Measurements from ENCODE around the gene RAB2B.
A peak's percentile ranks its signal among the peaks of the same experiment; 100 is the strongest.

RAB2B gene

GRCh38 chr14:21437063-21437901 is 39.5 kb downstream of the RAB2B start:
- Histone ChIP-seq H3K27ac (replicated peaks) (peak overlapping the region; percentile 66), H3K4me3 (replicated peaks; ENCODE audit: insufficient read depth, low read length) (peak overlapping the region; percentile 98), H3K27me3 (ENCODE audit: insufficient read depth, poor library complexity, severe bottlenecking) (no peaks in the 10 kb centered on the region)
- DNase-seq (ENCODE audit: low read depth in 1 of 2, low spot score in 1 of 2), result peak; percentile 93 to 99
- peak; percentile 95 for TF ChIP-seq POLR2AphosphoS5 (IDR thresholded peaks at IDR 0.05; ENCODE audit: low read depth)
- TF ChIP-seq GABPA (IDR thresholded peaks at IDR 0.05; ENCODE audit: low read depth), result peak; percentile 31; the same call in 1 of the 2 replicates
- no peak for TF ChIP-seq SPI1 (IDR thresholded peaks at IDR 0.05; ENCODE audit: borderline replicate concordance, low read depth)
- TF ChIP-seq, protein P1, sequence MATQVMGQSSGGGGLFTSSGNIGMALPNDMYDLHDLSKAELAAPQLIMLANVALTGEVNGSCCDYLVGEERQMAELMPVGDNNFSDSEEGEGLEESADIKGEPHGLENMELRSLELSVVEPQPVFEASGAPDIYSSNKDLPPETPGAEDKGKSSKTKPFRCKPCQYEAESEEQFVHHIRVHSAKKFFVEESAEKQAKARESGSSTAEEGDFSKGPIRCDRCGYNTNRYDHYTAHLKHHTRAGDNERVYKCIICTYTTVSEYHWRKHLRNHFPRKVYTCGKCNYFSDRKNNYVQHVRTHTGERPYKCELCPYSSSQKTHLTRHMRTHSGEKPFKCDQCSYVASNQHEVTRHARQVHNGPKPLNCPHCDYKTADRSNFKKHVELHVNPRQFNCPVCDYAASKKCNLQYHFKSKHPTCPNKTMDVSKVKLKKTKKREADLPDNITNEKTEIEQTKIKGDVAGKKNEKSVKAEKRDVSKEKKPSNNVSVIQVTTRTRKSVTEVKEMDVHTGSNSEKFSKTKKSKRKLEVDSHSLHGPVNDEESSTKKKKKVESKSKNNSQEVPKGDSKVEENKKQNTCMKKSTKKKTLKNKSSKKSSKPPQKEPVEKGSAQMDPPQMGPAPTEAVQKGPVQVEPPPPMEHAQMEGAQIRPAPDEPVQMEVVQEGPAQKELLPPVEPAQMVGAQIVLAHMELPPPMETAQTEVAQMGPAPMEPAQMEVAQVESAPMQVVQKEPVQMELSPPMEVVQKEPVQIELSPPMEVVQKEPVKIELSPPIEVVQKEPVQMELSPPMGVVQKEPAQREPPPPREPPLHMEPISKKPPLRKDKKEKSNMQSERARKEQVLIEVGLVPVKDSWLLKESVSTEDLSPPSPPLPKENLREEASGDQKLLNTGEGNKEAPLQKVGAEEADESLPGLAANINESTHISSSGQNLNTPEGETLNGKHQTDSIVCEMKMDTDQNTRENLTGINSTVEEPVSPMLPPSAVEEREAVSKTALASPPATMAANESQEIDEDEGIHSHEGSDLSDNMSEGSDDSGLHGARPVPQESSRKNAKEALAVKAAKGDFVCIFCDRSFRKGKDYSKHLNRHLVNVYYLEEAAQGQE (IDR thresholded peaks at IDR 0.05; ENCODE audit: insufficient replicate concordance, low read depth), result no peak

- TF ChIP-seq GABPA (IDR thresholded peaks at IDR 0.05; ENCODE audit: low read depth) (no peak), POLR2AphosphoS5 (IDR thresholded peaks at IDR 0.05; ENCODE audit: low read depth) (no peak), SPI1 (IDR thresholded peaks at IDR 0.05; ENCODE audit: borderline replicate concordance, low read depth) (peak; percentile 47; the same call in 1 of the 2 replicates), CTCF (IDR thresholded peaks at IDR 0.05; ENCODE audit: insufficient read depth, low read length) (no peak)
- TF ChIP-seq, protein P1 (IDR thresholded peaks at IDR 0.05; ENCODE audit: insufficient replicate concordance, low read depth), result no peak
- no peak for DNase-seq (ENCODE audit: low read depth in 1 of 2, low spot score in 1 of 2)
- H3K27me3 ChIP-seq (ENCODE audit: insufficient read depth, poor library complexity, severe bottlenecking), result no peaks in the 10 kb centered on the region
- H3K27ac ChIP-seq (replicated peaks), result peak overlapping the region; percentile 66
- H3K4me3 ChIP-seq (replicated peaks; ENCODE audit: insufficient read depth, low read length), result peak overlapping the region; percentile 98
Observed at GRCh38 chr14:21436567-21437062, 40.1 kb downstream of the RAB2B start.

- Histone ChIP-seq H3K4me3 (replicated peaks; ENCODE audit: insufficient read depth, low read length) (no peak overlapping the region), H3K27ac (replicated peaks) (no peak overlapping the region), H3K27me3 (ENCODE audit: insufficient read depth, poor library complexity, severe bottlenecking) (no peaks in the 10 kb centered on the region)
- TF ChIP-seq, protein P1 (IDR thresholded peaks at IDR 0.05; ENCODE audit: insufficient replicate concordance, low read depth), result no peak
- no peak for TF ChIP-seq CTCF (IDR thresholded peaks at IDR 0.05; ENCODE audit: insufficient read depth, low read length)
- no peak for TF ChIP-seq GABPA (IDR thresholded peaks at IDR 0.05; ENCODE audit: low read depth)
- DNase-seq (ENCODE audit: low read depth in 1 of 2, low spot score in 1 of 2), result no peak
Observed at GRCh38 chr14:21431126-21431525, 45.6 kb downstream of the RAB2B start.

Data from HL-60 (cell line).